Tibial nerve (tissue), 4 donors: ENCODE results near the gene SLC36A2. TPM values are rescaled to one million over a fixed set of nuclear protein-coding genes. Genes with fewer than 3 reads are reported as not detected.

Source experiments
- DNase-seq, 2 donors: peaks; one replicate each; pipeline ENCODE4 v3.0.0-alpha.2; 2019; ENCODE audit warnings: low spot score in 2 of 2
- H3K27ac ChIP-seq, 4 donors: fragments of 200-600 bp; sonication (generic) in 3 of 4; one replicate each; pipeline ENCODE4 v1.5.1; 2017 to 2019; ENCODE audit warnings: mild to moderate bottlenecking in 1 of 4
- H3K27me3 ChIP-seq, 2 donors: fragments of 200-600 bp; sonication (generic) in 1 of 2; one replicate each; pipeline versions ENCODE4 v1.5.1 to v1.6.0; 2017 to 2019
- H3K36me3 ChIP-seq, 3 donors: fragments of 200-600 bp; sonication (generic); one replicate each; pipeline ENCODE4 v1.5.1; 2018 to 2019
- H3K4me1 ChIP-seq, 4 donors: fragments of 200-600 bp; sonication (generic) in 3 of 4; one replicate each; pipeline ENCODE4 v1.5.1; 2017 to 2019
- H3K4me3 ChIP-seq, 4 donors: fragments of 200-600 bp; sonication (generic) in 3 of 4; one replicate each; pipeline ENCODE4 v1.5.1; 2017 to 2019; ENCODE audit warnings: mild to moderate bottlenecking in 1 of 4, moderate library complexity in 1 of 4
- H3K9me3 ChIP-seq, 4 donors: fragments of 200-600 bp; sonication (generic) in 3 of 4; one replicate each; pipeline ENCODE4 v1.5.1; 2017 to 2019
- CTCF ChIP-seq, 5 experiments: fragments of 200-600 bp in 3 of 5; fragments of 450-650 bp in 2 of 5; sonication (generic) in 3 of 5; IDR thresholded peaks; one replicate each; pipeline ENCODE4 v1.5.1; 2016 to 2019; ENCODE audit warnings: antibody characterized with exemption in 5 of 5, mild to moderate bottlenecking in 3 of 5, moderate library complexity in 2 of 5
- EP300 ChIP-seq, 2 donors: sonication (generic); formaldehyde crosslinking; IDR thresholded peaks; one replicate each; pipeline ENCODE4 v1.6.1; 2017; ENCODE audit warnings: antibody characterized with exemption in 2 of 2, mild to moderate bottlenecking in 1 of 2
- POLR2A ChIP-seq, 2 donors: fragments of 450-650 bp; IDR thresholded peaks; one replicate each; pipeline ENCODE4 v1.6.1; 2017; ENCODE audit warnings: antibody characterized with exemption in 2 of 2, mild to moderate bottlenecking in 2 of 2, moderate library complexity in 2 of 2
- WGBS, 2 donors: methylation state at CpG; one replicate each; pipeline ENCODE4 v1.1.5; 2018; 5-methylcytosine and 5-hydroxymethylcytosine counted together
- total RNA-seq, 4 donors: library from RNA; depleted of rRNA; stranded (reverse); fragments of >200 nt; gene quantifications; one replicate each; pipeline ENCODE4 v1.1.0, GENCODE V29; 2016

The SLC36A2 gene
- total RNA-seq, 4 donors from 2014 or later: 7.5 to 22.9 (median 10.6) TPM

- 57 to 69% methylated on average over 2 of the region's 2 CpGs for WGBS, 2 donors
- H3K4me3 ChIP-seq: no peak overlapping the region
- H3K36me3 ChIP-seq: no peaks in the 10 kb centered on the region
- H3K4me1 ChIP-seq: peaks cover 0 to 15% (median 0%) of the 10 kb centered on the region in 4 donors
- TF ChIP-seq POLR2A (IDR thresholded peaks at IDR 0.05): no peak
- TF ChIP-seq EP300 (IDR thresholded peaks at IDR 0.05): no peak
- no peak for TF ChIP-seq CTCF (IDR thresholded peaks at IDR 0.05)
- H3K27me3 ChIP-seq: no peaks in the 10 kb centered on the region
- H3K27ac ChIP-seq: no peak overlapping the region
- H3K9me3 ChIP-seq: no peaks in the 10 kb centered on the region
- DNase-seq: peak; percentile 21 to 24
Observed at GRCh38 chr5:151318850-151319732, 28.3 kb downstream of the SLC36A2 start.

GRCh38 chr5:151317871-151318270, 29.5 kb downstream of the SLC36A2 start:
- WGBS, 2 donors: 67% methylated on average over 2 of the region's 2 CpGs
- no peaks in the 10 kb centered on the region for H3K36me3 ChIP-seq
- DNase-seq: no peak
- H3K27ac ChIP-seq: no peak overlapping the region
- no peak overlapping the region for H3K4me3 ChIP-seq
- H3K4me1 ChIP-seq: peaks cover 0 to 15% (median 0%) of the 10 kb centered on the region in 4 donors
- no peak for TF ChIP-seq POLR2A (IDR thresholded peaks at IDR 0.05)
- no peak for TF ChIP-seq CTCF (IDR thresholded peaks at IDR 0.05)
- no peak for TF ChIP-seq EP300 (IDR thresholded peaks at IDR 0.05)
- no peaks in the 10 kb centered on the region for H3K27me3 ChIP-seq
- no peaks in the 10 kb centered on the region for H3K9me3 ChIP-seq

DNA sequence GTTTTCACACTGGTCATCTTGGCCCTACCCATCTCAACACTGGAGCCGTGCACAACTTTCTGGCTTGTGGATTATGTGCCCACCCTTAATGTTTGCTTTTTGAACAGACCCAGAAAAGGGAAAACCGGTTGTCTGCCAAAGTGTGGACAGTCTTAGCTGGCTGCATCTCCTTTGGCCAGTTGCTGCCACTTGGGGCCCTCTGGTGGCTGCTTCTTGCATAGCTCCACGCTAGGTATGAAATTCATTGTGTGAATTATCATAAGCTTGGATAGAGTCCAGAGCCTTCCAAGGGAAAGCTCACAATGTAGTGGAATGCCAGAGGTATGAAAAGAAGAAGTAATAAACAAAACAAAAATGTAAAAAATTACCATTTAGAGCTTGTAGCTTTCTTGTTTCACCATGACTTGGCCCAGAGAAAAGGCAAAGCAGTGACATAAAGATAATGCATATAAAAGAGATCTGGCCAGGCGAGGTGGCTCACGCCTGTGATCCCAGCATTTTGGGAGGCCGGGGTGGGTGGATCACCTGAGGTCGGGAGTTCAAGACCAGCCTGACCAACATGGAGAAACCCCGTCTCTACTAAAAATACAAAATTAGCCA, 31.3 kb downstream of the SLC36A2 start:
- Histone ChIP-seq H3K4me3 (no peak overlapping the region), H3K9me3 (peaks cover 0 to 11% (median 0%) of the 10 kb centered on the region in 4 donors), H3K36me3 (no peaks in the 10 kb centered on the region), H3K27me3 (no peaks in the 10 kb centered on the region), H3K27ac (no peak overlapping the region), H3K4me1 (peaks cover 0 to 15% (median 0%) of the 10 kb centered on the region in 4 donors)
- DNase-seq: peak; percentile 71 to 85
- WGBS, 2 donors: 45 to 51% methylated on average over 8 of the region's 8 CpGs
- TF ChIP-seq POLR2A (IDR thresholded peaks at IDR 0.05): no peak
- peak; percentile 58 to 85 (median 72) for TF ChIP-seq CTCF (IDR thresholded peaks at IDR 0.05)
- no peak for TF ChIP-seq EP300 (IDR thresholded peaks at IDR 0.05)

DNA sequence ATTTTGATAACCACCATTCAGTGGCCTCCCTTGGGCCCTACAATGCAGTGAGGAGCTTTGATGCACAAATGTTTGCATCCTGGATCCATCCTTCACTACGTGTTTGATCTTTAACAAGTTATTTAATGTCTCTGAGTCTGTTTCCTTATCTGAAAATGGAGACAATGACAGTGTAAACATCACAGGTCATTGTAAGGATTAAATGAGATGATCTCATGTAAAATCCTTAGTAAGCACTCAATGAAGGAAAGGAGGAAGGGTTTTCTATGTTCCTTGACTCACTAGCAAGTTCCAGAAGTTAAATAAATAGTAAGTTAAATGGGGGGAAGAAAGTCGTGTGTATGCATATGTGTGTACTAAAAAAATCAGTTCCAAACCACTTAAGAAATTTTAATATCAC, 34.0 kb downstream of the SLC36A2 start:
- no peak overlapping the region for H3K4me3 ChIP-seq
- no peaks in the 10 kb centered on the region for H3K36me3 ChIP-seq
- peaks cover 0 to 5% (median 0%) of the 10 kb centered on the region in 4 donors for H3K4me1 ChIP-seq
- peaks cover 0 to 25% (median 0%) of the 10 kb centered on the region in 4 donors for H3K9me3 ChIP-seq
- H3K27me3 ChIP-seq: no peaks in the 10 kb centered on the region
- H3K27ac ChIP-seq: no peak overlapping the region
- 46 to 48% methylated on average over 2 of the region's 2 CpGs for WGBS, 2 donors
- no peak for DNase-seq
- TF ChIP-seq POLR2A (IDR thresholded peaks at IDR 0.05) (no peak), CTCF (IDR thresholded peaks at IDR 0.05) (no peak), EP300 (IDR thresholded peaks at IDR 0.05) (no peak)
